ENCODE data around the gene UBA6. TPM values are rescaled to one million over a fixed set of nuclear protein-coding genes. Genes with fewer than 3 reads are reported as not detected.

Gene UBA6
- 100 to 1,000 TPM in 1 of 2 donors, 10 to 100 TPM in 1; 56.0 to 130 TPM for total RNA-seq

DNA sequence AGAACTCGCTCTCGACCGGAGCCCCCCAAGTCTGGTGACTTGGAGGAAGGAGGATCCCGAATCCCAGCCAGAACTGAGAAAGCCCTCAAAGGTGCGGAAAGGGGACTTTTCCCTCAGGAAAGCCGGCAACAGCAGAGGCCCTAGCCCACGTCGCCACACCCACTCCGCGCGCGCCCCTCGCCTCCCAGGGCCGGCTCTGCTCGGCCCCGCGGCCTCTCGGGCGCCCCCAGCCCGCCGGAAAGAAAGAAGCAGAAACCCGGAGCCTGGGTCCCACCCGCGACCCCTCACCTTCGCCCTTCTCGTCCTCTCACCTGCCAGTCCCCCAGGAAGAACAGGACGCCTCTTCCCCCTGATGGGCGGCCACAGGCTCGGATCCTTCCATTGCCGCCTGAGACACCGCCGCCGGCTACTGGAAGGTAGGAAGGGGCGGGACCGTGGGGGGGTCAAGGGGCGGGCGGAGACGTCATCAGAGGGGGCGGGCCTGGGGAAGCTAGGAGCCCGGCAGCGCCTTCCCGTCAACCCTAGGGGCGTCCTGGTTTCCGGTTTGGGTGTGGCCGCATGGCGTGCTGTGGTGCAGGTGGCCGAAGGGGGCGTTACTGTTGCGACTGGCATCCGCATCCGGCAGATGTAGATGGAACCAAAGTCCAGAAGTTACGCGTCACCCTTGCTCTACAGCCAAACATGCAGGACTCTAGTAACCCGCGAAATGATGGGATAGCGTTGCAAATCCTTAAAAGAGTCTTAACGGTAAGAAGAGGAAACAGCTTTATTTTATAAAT lies at the start of gene UBA6:
Gene UBA6 (minus strand): TSS at position 418 of the 779 bp plus-strand sequence. CDS start 36 bp downstream, at position 382.
- intact Hi-C loops (cut with DNase I) = loop anchor here (5.0 kb wide), 1 partner anchor 154 kb away; the partner anchor contains the start of gene CENPC
- WGBS = under 1% methylated on average over 57 of the region's 57 CpGs

DNA sequence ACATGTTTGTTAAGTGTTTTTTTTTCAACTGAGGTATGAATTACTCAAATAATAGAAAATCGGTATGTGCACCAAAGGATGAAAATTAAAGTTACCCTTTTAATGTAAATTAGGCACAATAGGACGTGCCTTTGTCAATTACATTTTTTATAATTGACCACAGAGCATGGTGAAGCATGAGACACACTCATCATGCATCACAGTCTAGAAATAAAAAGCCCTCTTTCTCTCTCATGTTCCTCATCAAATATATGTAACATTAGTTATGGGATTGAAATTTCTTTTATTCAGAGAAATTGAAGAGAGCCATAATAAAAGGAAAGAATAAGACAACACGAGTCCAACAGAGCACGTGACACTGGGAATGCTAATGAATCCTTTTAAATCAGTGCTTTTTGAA lies 49.7 kb upstream of the UBA6 start:
- intact Hi-C loops (cut with DNase I) = no loop called here
- WGBS = 86% methylated on average over 4 of the region's 4 CpGs
- Histone ChIP-seq H3K36me3 (no peaks in the 10 kb centered on the region), H3K27me3 (replicated peaks; ENCODE audit: insufficient read depth) (no peaks in the 10 kb centered on the region), H3K27ac (no peak overlapping the region), H3K4me3 (no peak overlapping the region), H3K9me3 (no peaks in the 10 kb centered on the region), H3K4me1 (replicated peaks) (no peaks in the 10 kb centered on the region)
- TF ChIP-seq POLR2AphosphoS5 (IDR thresholded peaks at IDR 0.05) (no peak), POLR2A (IDR thresholded peaks at IDR 0.05) (no peak)
- TF ChIP-seq, protein P1, sequence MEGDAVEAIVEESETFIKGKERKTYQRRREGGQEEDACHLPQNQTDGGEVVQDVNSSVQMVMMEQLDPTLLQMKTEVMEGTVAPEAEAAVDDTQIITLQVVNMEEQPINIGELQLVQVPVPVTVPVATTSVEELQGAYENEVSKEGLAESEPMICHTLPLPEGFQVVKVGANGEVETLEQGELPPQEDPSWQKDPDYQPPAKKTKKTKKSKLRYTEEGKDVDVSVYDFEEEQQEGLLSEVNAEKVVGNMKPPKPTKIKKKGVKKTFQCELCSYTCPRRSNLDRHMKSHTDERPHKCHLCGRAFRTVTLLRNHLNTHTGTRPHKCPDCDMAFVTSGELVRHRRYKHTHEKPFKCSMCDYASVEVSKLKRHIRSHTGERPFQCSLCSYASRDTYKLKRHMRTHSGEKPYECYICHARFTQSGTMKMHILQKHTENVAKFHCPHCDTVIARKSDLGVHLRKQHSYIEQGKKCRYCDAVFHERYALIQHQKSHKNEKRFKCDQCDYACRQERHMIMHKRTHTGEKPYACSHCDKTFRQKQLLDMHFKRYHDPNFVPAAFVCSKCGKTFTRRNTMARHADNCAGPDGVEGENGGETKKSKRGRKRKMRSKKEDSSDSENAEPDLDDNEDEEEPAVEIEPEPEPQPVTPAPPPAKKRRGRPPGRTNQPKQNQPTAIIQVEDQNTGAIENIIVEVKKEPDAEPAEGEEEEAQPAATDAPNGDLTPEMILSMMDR (IDR thresholded peaks at IDR 0.05) = no peak
- DNase-seq (ENCODE audit: low spot score) = no peak

More for the DNA sequence above, at the start of gene UBA6:
- Histone ChIP-seq H3K4me1 (replicated peaks) (no peaks in the 10 kb centered on the region), H3K36me3 (no peaks in the 10 kb centered on the region), H3K27ac (peak within 1 kb of the TSS; percentile 92 to 97), H3K4me3 (peak within 1 kb of the TSS; percentile 83 to 98), H3K27me3 (replicated peaks; ENCODE audit: insufficient read depth) (no peaks in the 10 kb centered on the region), H3K9me3 (no peaks in the 10 kb centered on the region)
- DNase-seq (ENCODE audit: low spot score) = peak; percentile 97
- peak; percentile 85 for TF ChIP-seq POLR2AphosphoS5 (IDR thresholded peaks at IDR 0.05)
- peak; percentile 64 for TF ChIP-seq POLR2A (IDR thresholded peaks at IDR 0.05)
- TF ChIP-seq, protein P1 (IDR thresholded peaks at IDR 0.05) = peak in 3 of 4 experiments; percentile 25 to 66 (median 33)

DNA sequence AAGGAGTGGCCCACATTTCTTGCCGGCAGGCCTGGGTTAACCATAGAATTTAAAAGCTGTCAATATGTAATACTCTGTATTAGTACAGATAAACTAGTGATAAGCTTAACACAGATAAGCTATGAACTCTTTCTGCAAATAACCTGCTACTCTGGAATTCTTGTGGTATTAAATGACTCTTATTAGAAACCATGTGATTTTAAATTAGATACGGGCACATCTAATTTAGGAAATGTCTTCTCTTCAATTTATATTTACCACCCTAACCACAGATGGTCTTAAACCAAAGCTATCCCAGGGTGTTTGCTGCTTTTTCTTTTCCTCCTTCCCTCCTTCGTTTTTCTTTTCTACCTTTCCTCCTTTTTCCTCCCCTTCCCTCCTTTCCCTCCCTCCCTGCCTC lies 48.3 kb upstream of the UBA6 start:
- no peaks in the 10 kb centered on the region for H3K4me1 ChIP-seq (replicated peaks)
- 73% methylated on average over 3 of the region's 3 CpGs for WGBS
- TF ChIP-seq POLR2AphosphoS5 (IDR thresholded peaks at IDR 0.05) = no peak
- TF ChIP-seq, protein P1 (IDR thresholded peaks at IDR 0.05) = no peak
- no peak for TF ChIP-seq POLR2A (IDR thresholded peaks at IDR 0.05)
- H3K36me3 ChIP-seq = no peaks in the 10 kb centered on the region
- intact Hi-C loops (cut with DNase I) = loop anchor here (10.0 kb wide), 1 partner anchor 426 kb away; no protein-coding TSS in a partner anchor
- no peak for DNase-seq (ENCODE audit: low spot score)
- no peaks in the 10 kb centered on the region for H3K27me3 ChIP-seq (replicated peaks; ENCODE audit: insufficient read depth)
- no peaks in the 10 kb centered on the region for H3K9me3 ChIP-seq
- H3K27ac ChIP-seq = no peak overlapping the region
- H3K4me3 ChIP-seq = no peak overlapping the region

DNA sequence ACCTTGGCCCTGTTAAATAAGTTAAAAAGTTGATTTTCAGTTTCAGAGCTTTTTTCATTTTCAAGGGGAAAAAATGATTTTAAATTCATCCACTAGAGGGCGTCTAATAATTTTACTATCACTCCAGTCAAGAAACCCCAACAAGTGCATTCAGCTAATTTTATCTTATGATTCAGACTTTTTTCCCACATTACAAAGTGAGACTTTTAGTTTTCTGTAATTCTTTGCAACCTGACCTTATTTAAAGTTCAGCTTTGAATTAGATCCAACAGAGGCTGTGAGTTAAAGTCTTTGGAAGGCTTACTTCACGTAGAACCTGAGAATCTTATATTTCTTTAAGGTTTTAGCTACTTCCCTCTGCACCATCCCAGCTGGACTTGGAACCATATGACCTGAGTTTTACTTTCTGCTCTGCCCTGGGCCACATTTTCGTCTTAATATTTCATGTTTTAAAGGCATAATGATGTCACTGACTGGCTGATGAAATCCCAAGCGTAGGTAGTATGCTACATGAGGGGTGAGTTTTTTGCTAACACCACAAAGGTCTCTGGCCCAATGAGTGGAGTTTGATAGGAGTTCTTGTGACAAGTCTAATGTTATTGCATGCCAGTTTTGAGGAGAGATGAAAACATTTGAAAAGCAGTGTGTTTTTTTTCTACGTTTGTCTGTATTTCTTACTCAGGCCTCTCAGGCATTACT lies 46.0 kb upstream of the UBA6 start:
- DNase-seq (ENCODE audit: low spot score) = no peak
- H3K27ac ChIP-seq = no peak overlapping the region
- intact Hi-C loops (cut with DNase I) = loop anchor here (10.0 kb wide), 1 partner anchor 428 kb away; no protein-coding TSS in a partner anchor
- H3K27me3 ChIP-seq (replicated peaks; ENCODE audit: insufficient read depth) = no peaks in the 10 kb centered on the region
- no peaks in the 10 kb centered on the region for H3K36me3 ChIP-seq
- TF ChIP-seq POLR2AphosphoS5 (IDR thresholded peaks at IDR 0.05) (no peak), POLR2A (IDR thresholded peaks at IDR 0.05) (no peak)
- TF ChIP-seq, protein P1 (IDR thresholded peaks at IDR 0.05) = peak; percentile 42 to 57 (median 46)
- 64% methylated on average over 5 of the region's 5 CpGs for WGBS
- H3K4me1 ChIP-seq (replicated peaks) = no peaks in the 10 kb centered on the region
- no peaks in the 10 kb centered on the region for H3K9me3 ChIP-seq
- H3K4me3 ChIP-seq = no peak overlapping the region
